ENCODE data around the gene ELL.

Gene ELL

DNA sequence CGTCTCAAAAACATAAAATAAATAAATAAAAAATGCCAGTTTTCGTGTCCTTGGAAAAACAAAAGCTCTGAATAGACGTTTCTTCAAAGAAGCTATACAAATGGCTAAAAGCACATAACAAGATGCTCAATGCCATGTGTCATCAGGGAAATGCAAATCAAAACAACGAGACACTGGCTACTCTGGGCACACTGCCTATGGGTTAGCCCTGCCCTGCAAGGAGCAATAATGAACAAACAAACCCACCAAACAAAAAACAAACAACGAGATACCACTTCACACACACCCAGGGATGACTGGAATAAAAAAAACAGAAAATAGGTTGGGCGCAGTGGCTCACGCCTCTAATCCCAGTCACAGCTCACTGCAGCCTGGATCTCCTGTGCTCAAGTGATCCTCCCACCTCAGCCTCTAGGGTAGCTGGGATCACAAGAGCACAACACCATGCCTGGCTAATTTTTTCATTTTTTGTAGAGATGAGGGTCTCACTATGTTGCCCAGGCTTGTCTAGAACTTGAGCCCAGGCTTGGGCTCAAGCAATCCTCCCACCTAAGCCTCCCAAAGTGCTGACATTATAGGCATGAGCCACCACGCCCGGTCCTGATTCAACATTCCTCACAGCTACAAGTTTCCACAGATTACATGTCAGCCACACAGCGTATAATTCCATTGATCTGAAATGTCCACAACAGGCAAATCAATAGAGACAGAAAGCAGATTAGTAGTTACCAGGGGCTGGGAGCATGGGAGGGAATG lies 68.4 kb downstream of the ELL start:
- no peaks in the 10 kb centered on the region for H3K27me3 ChIP-seq (ENCODE audit: control insufficient read depth, low read length)
- H3K36me3 ChIP-seq (ENCODE audit: control insufficient read depth, low read length): peaks cover 37% of the 10 kb centered on the region
- no peaks in the 10 kb centered on the region for H4K20me1 ChIP-seq (ENCODE audit: control insufficient read depth, insufficient read depth, low read depth, low read length)
- H3K9me2 ChIP-seq (replicated peaks; ENCODE audit: control insufficient read depth, low read length): no peaks in the 10 kb centered on the region
- H3K4me2 ChIP-seq (ENCODE audit: low read length): no peak overlapping the region
- H3K9me3 ChIP-seq (ENCODE audit: control insufficient read depth, insufficient read depth, low read length): no peaks in the 10 kb centered on the region
- H3K79me2 ChIP-seq (ENCODE audit: control insufficient read depth, low read length): no peaks in the 10 kb centered on the region
- H3K4me3 ChIP-seq (ENCODE audit: low read length): no peak overlapping the region
- no peak overlapping the region for H3K27ac ChIP-seq (ENCODE audit: low read depth, low read length)
- peaks cover 4% of the 10 kb centered on the region; the same call in 1 of the 2 replicates for H3K4me1 ChIP-seq (ENCODE audit: control insufficient read depth, low read length)
- no peaks in the 10 kb centered on the region for H3F3A ChIP-seq (ENCODE audit: control insufficient read depth, insufficient read depth)
- no peak for TF ChIP-seq EZH2phosphoT487 (IDR thresholded peaks at IDR 0.05; ENCODE audit: borderline replicate concordance, low read length)
- TF ChIP-seq, protein P1, sequence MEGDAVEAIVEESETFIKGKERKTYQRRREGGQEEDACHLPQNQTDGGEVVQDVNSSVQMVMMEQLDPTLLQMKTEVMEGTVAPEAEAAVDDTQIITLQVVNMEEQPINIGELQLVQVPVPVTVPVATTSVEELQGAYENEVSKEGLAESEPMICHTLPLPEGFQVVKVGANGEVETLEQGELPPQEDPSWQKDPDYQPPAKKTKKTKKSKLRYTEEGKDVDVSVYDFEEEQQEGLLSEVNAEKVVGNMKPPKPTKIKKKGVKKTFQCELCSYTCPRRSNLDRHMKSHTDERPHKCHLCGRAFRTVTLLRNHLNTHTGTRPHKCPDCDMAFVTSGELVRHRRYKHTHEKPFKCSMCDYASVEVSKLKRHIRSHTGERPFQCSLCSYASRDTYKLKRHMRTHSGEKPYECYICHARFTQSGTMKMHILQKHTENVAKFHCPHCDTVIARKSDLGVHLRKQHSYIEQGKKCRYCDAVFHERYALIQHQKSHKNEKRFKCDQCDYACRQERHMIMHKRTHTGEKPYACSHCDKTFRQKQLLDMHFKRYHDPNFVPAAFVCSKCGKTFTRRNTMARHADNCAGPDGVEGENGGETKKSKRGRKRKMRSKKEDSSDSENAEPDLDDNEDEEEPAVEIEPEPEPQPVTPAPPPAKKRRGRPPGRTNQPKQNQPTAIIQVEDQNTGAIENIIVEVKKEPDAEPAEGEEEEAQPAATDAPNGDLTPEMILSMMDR (IDR thresholded peaks at IDR 0.05; ENCODE audit: low read depth, low read length, poor library complexity, severe bottlenecking): no peak

DNA sequence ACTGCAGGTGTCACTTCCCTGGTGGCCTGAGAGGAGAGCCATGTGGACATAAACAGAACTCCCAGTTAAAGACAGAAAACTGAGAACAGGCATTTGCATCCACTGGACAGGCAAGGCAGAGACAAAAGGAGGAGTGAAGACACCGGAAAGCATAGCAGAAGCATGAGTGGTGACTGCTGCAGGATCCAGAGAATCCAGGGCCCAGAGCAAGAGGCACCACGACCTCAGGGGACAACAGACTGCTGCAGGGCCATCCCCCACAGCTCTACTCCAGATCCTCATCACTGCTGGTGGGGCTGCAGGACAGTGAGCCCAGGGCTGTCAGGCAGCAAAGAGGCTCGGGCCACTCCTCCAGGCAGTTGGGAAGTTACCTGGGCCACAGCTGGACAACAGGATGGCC lies 69.5 kb downstream of the ELL start:
- no peak overlapping the region for H3K4me2 ChIP-seq (ENCODE audit: low read length)
- no peaks in the 10 kb centered on the region for H3K27me3 ChIP-seq (ENCODE audit: control insufficient read depth, low read length)
- no peaks in the 10 kb centered on the region for H3K79me2 ChIP-seq (ENCODE audit: control insufficient read depth, low read length)
- H3K9me3 ChIP-seq (ENCODE audit: control insufficient read depth, insufficient read depth, low read length): no peaks in the 10 kb centered on the region
- H3K4me1 ChIP-seq (ENCODE audit: control insufficient read depth, low read length): peaks cover 4% of the 10 kb centered on the region; the same call in 1 of the 2 replicates
- no peaks in the 10 kb centered on the region for H3F3A ChIP-seq (ENCODE audit: control insufficient read depth, insufficient read depth)
- H3K27ac ChIP-seq (ENCODE audit: low read depth, low read length): no peak overlapping the region
- no peaks in the 10 kb centered on the region for H3K9me2 ChIP-seq (replicated peaks; ENCODE audit: control insufficient read depth, low read length)
- H3K36me3 ChIP-seq (ENCODE audit: control insufficient read depth, low read length): peaks cover 32% of the 10 kb centered on the region
- no peak overlapping the region for H3K4me3 ChIP-seq (ENCODE audit: low read length)
- H4K20me1 ChIP-seq (ENCODE audit: control insufficient read depth, insufficient read depth, low read depth, low read length): no peaks in the 10 kb centered on the region
- TF ChIP-seq, protein P1 (IDR thresholded peaks at IDR 0.05; ENCODE audit: low read depth, low read length, poor library complexity, severe bottlenecking): no peak
- TF ChIP-seq EZH2phosphoT487 (IDR thresholded peaks at IDR 0.05; ENCODE audit: borderline replicate concordance, low read length): no peak

DNA sequence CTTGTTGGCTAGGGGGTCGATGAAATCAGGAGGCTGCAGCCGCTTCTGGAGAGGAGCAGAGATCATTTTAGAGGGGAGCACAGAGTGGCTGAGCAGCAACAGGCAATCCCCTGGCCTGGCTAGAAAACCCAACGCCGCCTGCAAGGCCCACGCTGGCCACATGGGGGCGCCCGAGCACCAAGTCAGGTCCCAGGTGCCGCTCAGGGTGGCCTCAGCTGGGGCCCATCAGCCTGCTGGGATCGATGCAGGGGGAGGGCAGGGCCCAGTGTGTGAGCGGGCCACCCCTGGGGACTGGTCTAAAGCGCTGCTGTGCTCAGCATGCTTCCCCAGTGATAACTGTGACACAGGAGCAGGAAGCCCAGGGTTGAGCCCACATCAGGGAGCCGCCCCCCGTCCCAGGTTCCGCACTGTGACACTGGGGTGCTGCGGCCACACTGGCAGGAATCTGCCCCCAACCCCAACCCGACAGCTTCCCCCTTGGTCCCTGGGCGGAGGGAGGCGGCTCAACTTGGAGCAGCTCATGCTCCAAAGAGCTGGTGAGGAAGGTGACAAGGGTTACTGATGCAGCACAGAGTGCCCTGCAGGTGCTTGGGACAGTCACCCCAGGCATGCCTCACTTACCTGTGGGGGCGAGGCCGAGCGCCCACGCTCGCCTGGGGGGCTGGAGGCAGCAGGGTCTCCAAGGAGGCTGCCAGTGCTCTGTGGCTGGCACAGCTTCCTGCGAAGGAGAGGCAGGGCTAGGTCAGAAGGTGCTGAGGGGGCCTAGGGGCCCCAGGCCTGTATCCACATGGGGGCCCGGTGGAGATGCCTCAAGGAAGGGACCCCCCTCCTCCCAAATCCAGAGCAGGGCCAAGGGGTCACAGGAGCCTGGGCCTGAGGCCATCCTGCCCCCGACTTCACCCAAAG lies 70.7 kb downstream of the ELL start:
- H3K27me3 ChIP-seq (ENCODE audit: control insufficient read depth, low read length): no peaks in the 10 kb centered on the region
- H3K79me2 ChIP-seq (ENCODE audit: control insufficient read depth, low read length): no peaks in the 10 kb centered on the region
- H3K4me2 ChIP-seq (ENCODE audit: low read length): no peak overlapping the region
- no peak overlapping the region for H3K27ac ChIP-seq (ENCODE audit: low read depth, low read length)
- H3K9me3 ChIP-seq (ENCODE audit: control insufficient read depth, insufficient read depth, low read length): no peaks in the 10 kb centered on the region
- H3K9me2 ChIP-seq (replicated peaks; ENCODE audit: control insufficient read depth, low read length): no peaks in the 10 kb centered on the region
- TF ChIP-seq, protein P1 (IDR thresholded peaks at IDR 0.05; ENCODE audit: low read depth, low read length, poor library complexity, severe bottlenecking): peak; percentile 98
- TF ChIP-seq EZH2phosphoT487 (IDR thresholded peaks at IDR 0.05; ENCODE audit: borderline replicate concordance, low read length): no peak
- no peaks in the 10 kb centered on the region for H3F3A ChIP-seq (ENCODE audit: control insufficient read depth, insufficient read depth)
- H4K20me1 ChIP-seq (ENCODE audit: control insufficient read depth, insufficient read depth, low read depth, low read length): no peaks in the 10 kb centered on the region
- H3K36me3 ChIP-seq (ENCODE audit: control insufficient read depth, low read length): peaks cover 39% of the 10 kb centered on the region
- peaks cover 4% of the 10 kb centered on the region; the same call in 1 of the 2 replicates for H3K4me1 ChIP-seq (ENCODE audit: control insufficient read depth, low read length)
- H3K4me3 ChIP-seq (ENCODE audit: low read length): no peak overlapping the region
